Small intestine (tissue), 16 donors: ENCODE data around the gene TRIM41. TPM values are rescaled to one million over a fixed set of nuclear protein-coding genes. Genes with fewer than 3 reads are reported as not detected.
A peak's percentile ranks its signal among the peaks of the same experiment; 100 is the strongest.
"Not testable (repeated sequence)": the region's sequence is repeated elsewhere in the genome, so short reads cannot be mapped to it uniquely, and the experiment has no call there.

Experiments used
- DNase-seq, 2 donors: peaks; one replicate each; pipeline versions ENCODE4 v3.0.0 to v3.0.0-alpha.2; 2013
- FAIRE-seq: peaks from 2 replicates; lab custom pipeline; 2012; peaks lifted over from hg19 to GRCh38; lab: Jason Lieb, UNC
- H3K27ac ChIP-seq, 3 donors: one replicate each; pipeline ENCODE4 v1.5.1; 2013; ENCODE audit warnings: low read length in 2 of 3, mild to moderate bottlenecking in 2 of 3, control low read depth in 1 of 3, inconsistent platforms in 1 of 3, low read depth in 1 of 3, moderate library complexity in 1 of 3
- H3K27me3 ChIP-seq, 3 donors: one replicate each; pipeline ENCODE4 v1.6.1; 2013; ENCODE audit warnings: low read length in 3 of 3, inconsistent platforms in 1 of 3; ENCODE audit not compliant: control insufficient read depth in 3 of 3, insufficient read depth in 3 of 3
- H3K36me3 ChIP-seq, 3 donors: one replicate each; pipeline ENCODE4 v1.6.1; 2013; ENCODE audit warnings: low read length in 3 of 3, inconsistent platforms in 1 of 3, low read depth in 1 of 3, mild to moderate bottlenecking in 1 of 3, moderate library complexity in 1 of 3; ENCODE audit not compliant: control insufficient read depth in 3 of 3, insufficient read depth in 2 of 3
- H3K4me1 ChIP-seq, 3 donors: one replicate each; pipeline ENCODE4 v1.6.1; 2013; ENCODE audit warnings: low read length in 2 of 3, inconsistent platforms in 1 of 3, low read depth in 1 of 3, mild to moderate bottlenecking in 1 of 3, moderate library complexity in 1 of 3; ENCODE audit not compliant: control insufficient read depth in 3 of 3, insufficient read depth in 2 of 3
- H3K4me3 ChIP-seq, 3 donors: one replicate each; pipeline ENCODE4 v1.5.1; 2013; ENCODE audit warnings: low read length in 3 of 3, control low read depth in 1 of 3, inconsistent platforms in 1 of 3, low read depth in 1 of 3, mild to moderate bottlenecking in 1 of 3, moderate library complexity in 1 of 3
- H3K9me3 ChIP-seq, 2 donors: one replicate each; pipeline ENCODE4 v1.6.1; 2013; ENCODE audit warnings: low read depth in 1 of 2, low read length in 1 of 2; ENCODE audit not compliant: control insufficient read depth in 2 of 2, insufficient read depth in 1 of 2
- WGBS, 3 donors: extraction: QIAGEN DNeasy Blood & Tissue Kit; methylation state at CpG; one replicate each; pipeline ENCODE4 v1.1.7; 2013; 5-methylcytosine and 5-hydroxymethylcytosine counted together
- long read RNA-seq, 10 donors: transcript quantifications; one replicate each; lab custom pipeline, GENCODE V29; 2026
- polyA plus RNA-seq, 4 donors: library from polyadenylated mRNA; stranded (reverse) in 3 of 4; unstranded in 1 of 4; fragments of 200-250 nt in 3 of 4; fragments of 120-200 nt in 1 of 4; gene quantifications; one replicate each; pipeline versions ENCODE4 v1.2.1 to v1.2.3, GENCODE V29; 2013
- donor health status: healthy with polysubstance abuse.
- donor health status: control.
- donor health status: control.
- donor health status: Bipolar disorder and iron deficiency.
- donor health status: healthy.

The TRIM41 gene
- polyA plus RNA-seq = 10 to 100 TPM; 19.2 to 25.0 (median 21.6) TPM
- long read RNA-seq, donor 1, full-length matches to known transcripts = 5 of 7,957 reads
- long read RNA-seq, donor 1, partial matches to known transcripts = 7,739 of 7,957 reads
- long read RNA-seq, donor 1, other reads (novel, unspliced or antisense) = 213 of 7,957 reads
- long read RNA-seq, donor 2, partial matches to known transcripts = 1,848 of 1,953 reads
- long read RNA-seq, donor 2, other reads (novel, unspliced or antisense) = 105 of 1,953 reads
- long read RNA-seq, donor 3, full-length matches to known transcripts = 4 of 4,367 reads
- long read RNA-seq, donor 3, partial matches to known transcripts = 4,304 of 4,367 reads
- long read RNA-seq, donor 3, other reads (novel, unspliced or antisense) = 59 of 4,367 reads
- long read RNA-seq, donor 4, partial matches to known transcripts = 68 of 144 reads
- long read RNA-seq, donor 4, other reads (novel, unspliced or antisense) = 76 of 144 reads
- long read RNA-seq, donor 5, partial matches to known transcripts = 2,565 of 2,646 reads
- long read RNA-seq, donor 5, other reads (novel, unspliced or antisense) = 81 of 2,646 reads
- long read RNA-seq, donor 6, partial matches to known transcripts = 3,316 of 3,383 reads
- long read RNA-seq, donor 6, other reads (novel, unspliced or antisense) = 67 of 3,383 reads
- long read RNA-seq, donor 7, full-length matches to known transcripts = 2 of 7,682 reads
- long read RNA-seq, donor 7, partial matches to known transcripts = 7,207 of 7,682 reads
- long read RNA-seq, donor 7, other reads (novel, unspliced or antisense) = 473 of 7,682 reads
- long read RNA-seq, donor 8, partial matches to known transcripts = 738 of 762 reads
- long read RNA-seq, donor 8, other reads (novel, unspliced or antisense) = 24 of 762 reads
- long read RNA-seq, donor 9, partial matches to known transcripts = 646 of 1,237 reads
- long read RNA-seq, donor 9, other reads (novel, unspliced or antisense) = 591 of 1,237 reads
- long read RNA-seq, donor 10, full-length matches to known transcripts = 3 of 4,237 reads
- long read RNA-seq, donor 10, partial matches to known transcripts = 4,135 of 4,237 reads
- long read RNA-seq, donor 10, other reads (novel, unspliced or antisense) = 99 of 4,237 reads

DNA sequence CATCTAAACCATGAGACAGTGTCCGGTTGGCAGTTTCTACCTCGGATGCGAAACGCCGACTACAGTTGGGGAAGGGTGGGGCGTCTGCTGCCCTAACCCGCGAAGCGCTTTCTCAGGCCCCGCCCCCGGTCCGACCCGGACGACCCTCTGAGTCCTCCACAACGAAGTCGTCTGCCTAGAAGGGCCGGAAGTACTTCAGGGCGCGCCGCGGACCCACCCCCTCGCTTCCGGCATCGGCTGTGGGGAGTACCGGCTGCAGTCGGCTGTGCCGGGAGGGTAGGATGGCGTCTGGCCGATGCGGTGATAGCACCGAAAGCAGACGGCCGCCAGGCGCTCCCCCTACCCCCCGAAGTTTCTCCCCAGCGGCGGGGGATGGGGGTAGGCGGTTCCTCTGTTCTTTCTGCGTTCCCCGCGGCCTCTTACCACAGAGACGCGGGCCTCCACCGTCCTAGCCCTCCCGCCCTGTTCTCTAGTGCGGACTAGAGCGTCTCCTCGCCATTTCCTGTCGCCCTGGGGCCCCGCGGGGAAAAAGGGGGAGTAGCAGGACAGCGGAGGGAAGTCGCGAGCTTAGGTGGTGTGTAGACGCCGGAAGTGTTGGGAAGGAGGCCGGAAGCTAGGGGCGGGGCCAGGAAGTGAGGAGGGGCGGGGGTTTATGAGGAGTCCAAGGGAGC lies at the start of gene TRIM41:
TSS of gene TRIM41 (plus strand) at position 224 of the 671 bp plus-strand sequence. CDS start 719 bp downstream, outside the sequence.
- no peak for FAIRE-seq
- Histone ChIP-seq H3K4me3 (peak within 1 kb of the TSS; percentile 58 to 98 (median 69)), H3K36me3 (peaks cover 0 to 6% (median 0%) of the 10 kb centered on the region in 3 donors), H3K4me1 (peaks cover 0 to 20% (median 0%) of the 10 kb centered on the region in 3 donors), H3K27ac (peak within 1 kb of the TSS; percentile 77 to 97 (median 95)), H3K9me3 (no peaks in the 10 kb centered on the region), H3K27me3 (peaks cover 0 to 17% (median 0%) of the 10 kb centered on the region in 3 donors)
- WGBS, 3 donors = 0 to 1% (median 0%) methylated on average over 54 to 59 of the region's 59 CpGs
- peak; percentile 99 for DNase-seq

DNA sequence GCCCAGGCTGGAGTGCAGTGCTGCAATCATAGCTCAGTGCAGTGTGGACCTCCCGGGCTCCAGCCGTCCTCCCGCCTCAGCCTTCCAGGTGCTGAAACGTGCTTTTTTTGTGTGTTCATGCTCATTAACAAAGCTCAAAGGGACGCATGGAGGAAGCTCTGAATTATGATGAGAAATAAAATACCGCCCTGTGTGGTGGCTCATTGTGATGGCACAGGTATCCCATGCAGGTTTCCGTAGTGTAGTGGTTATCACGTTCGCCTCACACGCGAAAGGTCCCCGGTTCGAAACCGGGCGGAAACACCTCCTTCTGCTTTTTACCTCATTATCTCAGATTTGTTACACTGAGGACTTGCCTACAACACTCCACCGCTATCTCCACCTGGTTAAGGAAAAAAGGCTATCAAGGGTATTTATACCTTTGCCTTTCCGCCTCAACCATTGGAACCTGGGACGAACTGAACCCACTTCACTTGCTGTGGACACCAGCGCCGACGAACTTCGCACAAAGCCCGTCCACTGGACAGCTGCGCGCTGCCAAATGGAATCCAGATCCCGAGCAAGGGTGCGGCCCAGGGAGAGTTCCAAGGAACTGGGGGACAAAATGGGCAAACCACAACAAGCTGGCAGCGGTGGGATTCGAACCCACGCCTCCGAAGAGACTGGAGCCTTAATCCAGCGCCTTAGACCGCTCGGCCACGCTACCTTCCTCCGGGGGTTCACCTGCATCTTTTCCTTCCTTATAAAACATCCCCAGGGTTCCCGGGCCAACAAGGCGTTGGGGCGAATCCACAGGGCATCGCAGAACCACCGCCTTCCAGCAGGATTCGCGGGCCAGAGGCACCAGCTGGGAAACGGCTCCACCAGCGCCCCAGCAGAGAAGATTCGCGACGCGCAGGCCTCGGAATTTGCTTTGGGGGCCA lies 49.4 kb upstream of the TRIM41 start:
- FAIRE-seq (no peak), DNase-seq (peak; percentile 23 to 58)
- Histone ChIP-seq H3K27me3 (peaks cover 7 to 63% (median 27%) of the 10 kb centered on the region in 3 donors), H3K4me1 (no peaks in the 10 kb centered on the region), H3K9me3 (no peaks in the 10 kb centered on the region), H3K27ac (no peak overlapping the region), H3K4me3 (no peak overlapping the region), H3K36me3 (no peaks in the 10 kb centered on the region)
- WGBS, 3 donors = 5 to 11% (median 10%) methylated on average over 49 to 50 of the region's 50 CpGs

DNA sequence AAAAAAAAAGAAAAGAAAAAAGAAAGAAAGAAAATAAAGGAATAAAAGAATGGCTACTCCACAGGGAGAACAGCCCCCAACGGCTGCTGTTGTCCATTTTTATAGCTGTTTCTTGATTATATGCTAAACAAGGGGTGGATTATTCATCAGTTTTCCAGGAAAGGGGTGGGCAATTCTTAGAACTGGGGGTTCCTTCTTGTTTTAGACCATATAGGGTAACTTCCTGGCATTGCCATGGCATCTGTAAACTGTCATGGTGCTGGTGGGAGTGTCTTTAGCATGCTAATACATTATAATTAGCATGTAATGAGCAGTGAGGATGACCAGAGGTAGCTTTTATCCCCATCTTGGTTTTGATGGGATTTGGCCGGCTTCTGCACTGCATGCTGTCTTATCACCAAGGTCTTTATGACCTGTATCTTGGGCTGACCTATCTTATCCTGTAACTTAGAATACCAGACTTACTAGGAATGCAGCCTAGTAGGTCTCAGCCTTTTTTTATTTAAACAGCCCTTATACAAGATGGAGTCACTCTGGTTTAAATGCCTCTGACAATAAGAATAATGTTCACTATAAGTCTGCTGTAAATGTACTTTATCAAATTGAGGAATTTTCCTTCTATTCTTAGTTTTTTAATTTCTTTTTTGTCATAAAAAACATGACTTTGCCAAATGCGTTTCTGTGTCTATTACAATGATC lies 46.7 kb upstream of the TRIM41 start:
- Histone ChIP-seq H3K9me3 (no peaks in the 10 kb centered on the region), H3K4me3 (no peak overlapping the region), H3K36me3 (no peaks in the 10 kb centered on the region), H3K27ac (no peak overlapping the region), H3K27me3 (peaks cover 0 to 41% (median 15%) of the 10 kb centered on the region in 3 donors), H3K4me1 (no peaks in the 10 kb centered on the region)
- FAIRE-seq (no peak), DNase-seq (no peak)
- 33 to 60% (median 49%) methylated on average over 3 of the region's 3 CpGs for WGBS, 3 donors

DNA sequence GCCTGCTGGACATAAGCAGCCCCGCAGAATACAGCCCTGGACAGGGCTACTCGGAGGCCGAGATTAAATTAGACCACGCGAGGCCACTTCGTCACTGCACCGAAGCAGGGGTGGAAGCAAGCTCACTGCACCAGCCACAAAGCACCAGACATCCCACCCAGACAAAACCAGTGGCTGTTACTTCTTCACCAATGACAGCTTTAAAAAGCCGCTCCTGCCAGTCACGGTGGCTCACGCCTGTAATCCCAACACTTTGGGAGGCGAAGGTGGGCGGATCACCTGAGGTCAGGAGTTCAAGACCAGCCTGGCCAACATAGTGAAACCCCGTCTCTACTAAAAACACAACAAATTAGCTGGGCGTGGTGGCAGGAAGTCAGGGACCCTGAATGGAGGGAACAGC lies 45.5 kb upstream of the TRIM41 start:
- WGBS, 3 donors = 62 to 69% (median 63%) methylated on average over 14 of the region's 14 CpGs
- not testable (repeated sequence) for H3K9me3 ChIP-seq, FAIRE-seq

DNA sequence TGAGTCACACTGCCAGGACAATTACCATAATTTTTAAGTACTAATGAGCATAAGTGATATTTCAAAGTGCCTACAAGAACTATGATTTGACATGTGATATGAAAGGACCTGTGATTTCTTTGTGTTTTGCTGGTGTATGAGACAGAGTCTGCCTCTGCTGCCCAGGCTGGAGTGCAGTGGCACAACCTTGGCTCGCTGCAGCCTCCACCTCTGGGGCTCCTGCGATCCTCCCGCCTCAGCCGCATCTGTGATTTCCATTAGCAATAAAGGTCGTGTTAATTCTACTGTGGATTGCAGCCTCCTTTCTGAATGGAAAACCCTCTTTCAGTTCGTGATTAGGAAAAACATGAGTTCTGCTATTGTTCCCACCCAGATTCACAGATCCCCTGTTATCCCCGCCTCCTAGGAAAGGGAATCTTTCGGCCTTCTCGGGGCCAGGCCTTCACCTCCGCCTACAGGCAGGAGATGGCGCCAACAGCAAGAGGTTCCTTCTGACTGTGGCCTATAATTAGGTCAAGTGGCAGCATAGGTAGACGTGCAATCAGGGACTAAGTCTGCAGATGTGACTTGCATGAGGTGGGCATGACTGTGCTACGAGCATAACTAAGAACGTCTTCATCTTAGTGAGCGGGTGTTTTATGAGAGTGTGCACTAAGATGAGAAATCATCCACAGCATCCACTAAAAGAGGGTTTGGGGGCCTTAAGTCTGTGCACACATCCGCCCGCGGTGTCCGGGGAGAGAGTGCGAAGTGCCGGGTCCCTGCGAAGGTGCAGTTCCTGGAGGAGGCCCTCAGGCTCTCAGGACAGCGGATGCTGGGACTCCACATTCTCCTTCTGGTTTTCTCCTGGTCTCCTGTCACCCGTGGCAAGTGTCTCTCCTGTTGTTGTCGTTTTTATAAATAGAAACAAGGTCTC lies 41.2 kb upstream of the TRIM41 start:
- no peak overlapping the region for H3K27ac ChIP-seq
- H3K36me3 ChIP-seq = no peaks in the 10 kb centered on the region
- H3K4me3 ChIP-seq = no peak overlapping the region
- no peak for FAIRE-seq
- H3K9me3 ChIP-seq = no peaks in the 10 kb centered on the region
- peak; percentile 73 to 76 for DNase-seq
- H3K27me3 ChIP-seq = peaks cover 0 to 19% (median 0%) of the 10 kb centered on the region in 3 donors
- WGBS, 3 donors = 36 to 46% (median 43%) methylated on average over 25 of the region's 25 CpGs
- H3K4me1 ChIP-seq = no peaks in the 10 kb centered on the region

More for the DNA sequence above, 45.5 kb upstream of the TRIM41 start:
- not testable (repeated sequence) for H3K4me1 ChIP-seq, DNase-seq, H3K36me3 ChIP-seq, H3K27ac ChIP-seq, H3K4me3 ChIP-seq
- H3K27me3 ChIP-seq = peaks cover 0 to 31% (median 13%) of the 10 kb centered on the region in 3 donors

DNA sequence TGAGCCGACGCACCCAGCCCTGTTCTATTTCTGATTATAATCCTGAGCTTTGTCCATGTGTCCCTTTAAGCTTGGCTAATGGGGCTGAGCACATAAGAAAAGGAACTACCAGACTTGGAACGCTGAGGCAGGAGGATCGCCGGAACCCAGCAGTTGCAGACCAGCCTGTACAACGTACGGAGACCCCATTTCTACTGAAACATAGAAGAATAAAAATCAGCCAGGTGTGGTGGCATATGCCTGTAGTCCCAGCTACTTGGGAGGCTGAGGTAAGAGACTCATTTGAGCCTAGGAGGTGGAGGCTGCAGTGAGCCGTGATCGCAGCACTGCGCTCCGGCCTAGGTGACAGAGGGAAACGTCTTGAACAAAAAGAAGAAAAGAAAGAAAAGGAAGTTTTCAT lies 40.4 kb upstream of the TRIM41 start:
- 53 to 72% (median 58%) methylated on average over 12 of the region's 12 CpGs for WGBS, 3 donors
- Histone ChIP-seq H3K27ac (no peak overlapping the region), H3K9me3 (no peaks in the 10 kb centered on the region), H3K4me3 (no peak overlapping the region), H3K4me1 (peaks cover 0 to 1% (median 0%) of the 10 kb centered on the region in 3 donors), H3K36me3 (no peaks in the 10 kb centered on the region), H3K27me3 (peaks cover 0 to 15% (median 0%) of the 10 kb centered on the region in 3 donors)
- DNase-seq = no peak
- FAIRE-seq = no peak
